Gastrocnemius medialis (tissue), 4 donors: ENCODE results near the gene NEURL4.
A peak's percentile ranks its signal among the peaks of the same experiment; 100 is the strongest.

Source experiments
- POLR2A ChIP-seq, 2 donors: fragments of 450-650 bp; IDR thresholded peaks; one replicate each; pipeline ENCODE4 v1.6.1; 2017; ENCODE audit warnings: antibody characterized with exemption in 2 of 2, mild to moderate bottlenecking in 2 of 2, moderate library complexity in 2 of 2
- TF ChIP-seq, protein P1 (sequence below), 5 experiments: fragments of 450-650 bp in 3 of 5; fragments of 200-600 bp in 2 of 5; sonication (generic) in 2 of 5; IDR thresholded peaks in 4 of 5; conservative IDR thresholded peaks in 1 of 5; 1 replicate in 4 of 5; 2 replicates in 1 of 5; pipeline ENCODE4 v1.5.1; 2016 to 2019; ENCODE audit warnings: antibody characterized with exemption in 5 of 5, mild to moderate bottlenecking in 3 of 5, moderate library complexity in 3 of 5

GRCh38 chr17:7295230-7296180 lies 33.6 kb downstream of the NEURL4 start:
- TF ChIP-seq, protein P1, sequence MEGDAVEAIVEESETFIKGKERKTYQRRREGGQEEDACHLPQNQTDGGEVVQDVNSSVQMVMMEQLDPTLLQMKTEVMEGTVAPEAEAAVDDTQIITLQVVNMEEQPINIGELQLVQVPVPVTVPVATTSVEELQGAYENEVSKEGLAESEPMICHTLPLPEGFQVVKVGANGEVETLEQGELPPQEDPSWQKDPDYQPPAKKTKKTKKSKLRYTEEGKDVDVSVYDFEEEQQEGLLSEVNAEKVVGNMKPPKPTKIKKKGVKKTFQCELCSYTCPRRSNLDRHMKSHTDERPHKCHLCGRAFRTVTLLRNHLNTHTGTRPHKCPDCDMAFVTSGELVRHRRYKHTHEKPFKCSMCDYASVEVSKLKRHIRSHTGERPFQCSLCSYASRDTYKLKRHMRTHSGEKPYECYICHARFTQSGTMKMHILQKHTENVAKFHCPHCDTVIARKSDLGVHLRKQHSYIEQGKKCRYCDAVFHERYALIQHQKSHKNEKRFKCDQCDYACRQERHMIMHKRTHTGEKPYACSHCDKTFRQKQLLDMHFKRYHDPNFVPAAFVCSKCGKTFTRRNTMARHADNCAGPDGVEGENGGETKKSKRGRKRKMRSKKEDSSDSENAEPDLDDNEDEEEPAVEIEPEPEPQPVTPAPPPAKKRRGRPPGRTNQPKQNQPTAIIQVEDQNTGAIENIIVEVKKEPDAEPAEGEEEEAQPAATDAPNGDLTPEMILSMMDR (IDR thresholded peaks at IDR 0.05 in 4 of 5, conservative IDR thresholded peaks at IDR 0.05 in 1 of 5): peak in 1 of 5 experiments; percentile 5
- TF ChIP-seq POLR2A (IDR thresholded peaks at IDR 0.05): no peak
